NAMALWA (cell line): ENCODE data around the gene ADAM17.
"Not testable (repeated sequence)": the region's sequence is repeated elsewhere in the genome, so short reads cannot be mapped to it uniquely, and the experiment has no call there.

Experiments
- DNase-seq: peaks from one replicate; pipeline ENCODE4 v3.0.0-alpha.2; 2015; ENCODE audit warnings: low spot score

Gene ADAM17

DNA sequence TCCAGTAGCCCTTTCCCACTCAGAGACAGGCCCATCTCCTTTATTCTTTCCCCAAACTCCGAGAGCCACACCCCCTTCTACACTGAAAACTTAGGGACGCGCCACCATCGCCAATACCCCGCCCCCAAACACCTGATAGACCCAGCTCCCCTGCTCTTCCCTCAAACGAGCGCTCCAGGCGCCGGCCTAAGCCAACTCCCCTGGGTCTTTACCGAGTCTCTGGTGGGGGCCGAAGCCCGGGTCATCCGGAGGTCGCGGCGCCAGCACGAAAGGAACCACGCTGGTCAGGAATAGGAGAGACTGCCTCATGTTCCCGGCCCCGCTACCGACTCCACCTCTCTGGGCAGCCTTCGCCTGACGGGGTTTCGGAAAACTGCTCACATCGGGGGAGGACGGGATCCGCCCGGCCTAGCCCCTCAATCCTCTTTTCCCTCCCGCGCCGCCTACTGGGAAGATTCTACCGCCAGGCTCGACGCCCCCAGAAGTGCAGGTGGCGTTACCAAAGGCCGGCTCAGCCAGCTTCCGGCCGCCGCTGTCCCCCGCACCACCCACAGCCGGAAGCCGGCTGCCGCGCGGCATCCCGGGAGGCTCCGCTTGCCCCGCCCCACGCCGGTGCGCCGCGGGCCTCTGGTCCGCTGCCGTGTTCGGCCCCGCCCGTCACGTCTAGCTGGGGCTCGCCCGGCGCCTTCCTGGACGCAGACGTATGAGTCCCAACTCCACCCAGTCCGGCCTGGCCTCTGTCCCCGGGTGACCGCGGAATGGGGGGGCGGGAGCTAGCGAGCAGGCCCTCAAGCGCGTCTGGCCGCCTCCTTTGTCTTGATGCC is at the start of gene ADAM17:
Gene ADAM17, minus strand, starts transcription at position 534 of the 824 bp plus-strand sequence. Its CDS starts 225 bp downstream, at position 309.
- peak; percentile 94 for DNase-seq

DNA sequence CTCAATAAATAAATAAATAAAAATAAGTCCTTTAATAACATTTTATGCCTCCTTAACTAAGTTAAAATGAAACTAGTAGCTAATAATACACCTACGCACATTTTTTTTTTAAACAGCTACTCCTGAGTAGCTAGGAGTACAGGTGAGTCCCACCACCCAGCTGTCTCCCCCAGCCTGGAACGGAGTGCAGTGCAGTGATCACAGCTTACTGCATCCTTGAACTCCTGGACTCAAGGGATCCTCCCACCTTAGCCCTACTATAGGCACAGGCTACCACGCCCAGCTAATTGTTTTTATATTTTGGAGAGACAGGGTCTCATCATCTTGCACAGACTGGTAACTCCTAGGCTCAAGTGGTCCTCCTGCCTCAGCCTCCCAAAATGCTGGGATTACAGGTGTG is 46.8 kb upstream of the ADAM17 start:
- no peak for DNase-seq

DNA sequence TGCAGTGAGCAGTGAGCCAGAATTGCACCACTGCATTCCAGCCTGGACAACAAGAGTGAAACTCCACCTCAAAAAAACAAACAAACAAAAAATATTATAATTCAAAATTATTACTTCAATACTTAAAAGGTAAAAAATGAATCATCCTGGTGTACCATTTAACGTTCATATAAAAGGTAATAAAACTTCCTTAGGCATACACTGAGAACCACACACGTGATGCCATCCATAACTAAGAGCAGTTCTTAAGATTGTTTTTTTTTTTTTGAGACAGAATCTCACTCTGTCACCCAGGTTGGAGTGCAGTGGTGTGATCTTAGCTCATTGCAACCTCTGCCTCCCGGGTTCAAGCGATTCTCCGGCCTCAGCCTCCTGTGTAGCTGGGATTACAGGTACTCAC is 45.8 kb upstream of the ADAM17 start:
- no peak for DNase-seq

DNA sequence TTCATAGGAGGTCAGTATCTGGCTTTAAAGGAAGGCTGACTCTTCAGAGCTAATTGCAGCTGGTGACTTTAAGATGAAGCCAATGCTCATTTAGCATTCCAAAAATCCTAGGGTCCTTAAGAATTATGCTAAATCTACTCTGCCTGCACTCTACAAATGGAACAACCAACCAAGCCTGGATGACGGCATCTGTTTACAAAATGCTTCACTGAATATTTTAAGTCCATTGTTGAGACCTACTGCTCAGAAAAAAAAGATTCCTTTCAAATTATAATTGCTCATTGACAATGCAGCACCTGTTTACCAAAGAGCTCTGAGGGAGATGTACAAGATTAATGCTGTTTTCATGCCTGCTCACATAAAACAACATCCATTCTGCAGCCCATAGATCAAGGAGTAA is 43.8 kb upstream of the ADAM17 start:
- no peak for DNase-seq

DNA sequence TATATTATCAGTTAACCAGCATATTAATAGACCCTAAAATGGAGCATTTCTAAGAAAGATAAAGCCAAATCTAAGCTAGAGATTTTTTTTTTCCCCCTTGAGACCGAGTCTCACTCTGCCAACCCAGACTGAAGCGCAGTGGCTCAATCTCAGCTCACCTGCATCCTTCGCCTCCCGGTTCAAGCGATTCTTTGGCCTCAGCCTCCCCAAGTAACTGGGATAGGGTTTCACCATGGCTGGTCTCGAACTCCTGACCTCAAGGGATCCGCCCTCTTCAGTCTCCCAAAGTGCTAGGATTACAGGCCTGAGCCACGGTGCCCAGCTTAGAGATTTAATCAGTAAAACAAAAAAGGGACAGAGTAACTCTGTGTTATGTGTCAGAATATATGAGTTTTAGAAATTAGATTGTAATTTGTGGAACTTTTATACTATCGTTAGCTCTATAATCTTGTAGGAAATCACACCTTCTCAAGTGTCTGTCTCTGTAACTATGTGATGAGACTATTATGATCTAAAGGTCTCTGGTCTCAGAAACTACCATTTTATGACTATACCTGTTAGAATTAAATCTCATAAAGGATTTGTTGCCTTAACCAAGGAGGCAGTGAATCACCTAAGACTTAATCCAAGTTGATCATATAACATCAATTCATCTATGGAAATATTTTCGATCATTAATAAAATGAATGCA is 41.1 kb upstream of the ADAM17 start:
- DNase-seq = no peak

DNA sequence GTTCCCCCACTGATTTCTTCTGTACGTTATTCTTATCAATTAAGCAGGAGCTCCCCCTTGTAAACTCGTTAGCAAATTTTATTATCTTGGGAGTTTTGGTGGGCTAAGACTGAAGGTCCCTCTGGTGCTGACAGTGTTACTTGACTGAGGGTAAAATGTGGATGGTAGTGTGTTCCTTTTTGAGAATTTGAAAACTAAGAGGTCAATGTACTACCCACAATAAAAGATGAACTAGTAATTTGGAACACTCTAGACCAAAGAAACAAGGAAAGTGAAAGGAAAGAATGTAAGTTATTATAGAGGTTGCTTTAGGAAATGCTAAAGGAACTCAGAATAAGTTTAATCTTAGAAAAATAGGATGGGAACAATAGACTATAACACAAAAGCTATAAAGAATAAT is 40.1 kb upstream of the ADAM17 start:
- no peak for DNase-seq

DNA sequence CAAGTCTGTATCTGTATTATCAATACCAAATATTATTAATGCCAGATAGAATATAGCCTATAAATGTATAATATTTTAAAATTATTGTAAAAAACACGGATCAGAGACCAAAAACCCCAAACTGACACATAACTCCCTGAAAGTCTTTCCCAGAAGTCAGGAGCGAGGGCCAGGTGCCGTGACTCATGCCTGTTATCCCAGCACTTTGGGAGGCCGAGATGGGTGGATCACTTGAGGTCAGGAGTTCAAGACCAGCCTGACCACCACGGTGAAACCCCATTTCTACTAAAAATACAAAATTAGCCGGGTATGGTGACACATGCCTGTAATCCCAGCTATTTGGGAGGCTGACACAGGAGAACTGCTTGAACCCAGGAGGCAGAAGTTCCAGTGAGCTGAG is 39.6 kb upstream of the ADAM17 start:
- not testable (repeated sequence) for DNase-seq

DNA sequence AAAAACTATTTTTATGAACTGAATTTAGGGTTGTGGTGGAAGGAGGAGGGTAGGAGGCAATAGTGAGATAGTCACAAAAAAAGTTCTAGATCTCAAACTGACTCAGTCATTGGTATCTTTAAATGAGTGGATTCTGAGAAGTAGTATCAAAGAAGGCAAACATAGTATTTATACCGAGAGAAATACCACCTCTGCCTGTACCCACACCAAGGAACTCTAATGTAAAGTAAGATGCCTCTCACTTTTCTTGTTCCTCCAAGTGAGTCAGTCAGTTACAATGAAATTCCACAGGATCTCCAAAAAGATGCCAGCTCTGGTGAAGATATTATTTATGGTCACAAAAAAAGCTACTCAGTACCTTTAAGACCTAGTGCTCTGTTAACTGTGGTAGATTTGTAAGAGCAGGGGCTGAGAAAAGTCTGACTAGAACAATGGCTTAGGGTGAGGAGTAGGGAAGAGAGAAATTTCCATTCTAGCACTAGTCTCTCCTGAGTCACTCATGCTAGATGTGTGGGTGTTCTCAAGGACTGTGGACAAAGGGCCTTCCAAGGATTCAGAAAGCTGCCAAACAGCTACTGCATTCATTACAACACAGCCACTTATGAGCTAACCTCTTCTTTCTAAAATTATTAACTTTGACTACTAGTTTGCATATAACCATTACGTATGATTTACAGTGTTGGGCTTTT is 38.9 kb upstream of the ADAM17 start:
- DNase-seq = no peak

DNA sequence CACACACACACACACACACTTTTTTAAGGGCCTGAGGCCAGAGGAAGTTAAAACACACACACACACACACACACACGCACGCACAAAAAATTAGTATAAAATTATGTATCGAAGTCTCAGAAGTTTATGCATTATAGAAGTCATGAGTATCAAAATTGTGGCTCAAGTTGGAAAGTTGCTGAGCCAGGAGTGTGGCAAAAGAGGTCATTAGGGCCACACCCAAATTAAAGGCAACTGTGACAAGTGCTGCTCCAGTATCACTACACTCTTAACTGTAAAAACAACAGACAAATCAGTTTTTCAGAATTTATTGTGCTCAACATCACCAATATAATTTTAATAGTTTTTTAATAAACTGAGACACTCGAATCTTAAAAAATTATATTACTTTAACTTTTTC is 38.3 kb upstream of the ADAM17 start:
- DNase-seq = no peak

DNA sequence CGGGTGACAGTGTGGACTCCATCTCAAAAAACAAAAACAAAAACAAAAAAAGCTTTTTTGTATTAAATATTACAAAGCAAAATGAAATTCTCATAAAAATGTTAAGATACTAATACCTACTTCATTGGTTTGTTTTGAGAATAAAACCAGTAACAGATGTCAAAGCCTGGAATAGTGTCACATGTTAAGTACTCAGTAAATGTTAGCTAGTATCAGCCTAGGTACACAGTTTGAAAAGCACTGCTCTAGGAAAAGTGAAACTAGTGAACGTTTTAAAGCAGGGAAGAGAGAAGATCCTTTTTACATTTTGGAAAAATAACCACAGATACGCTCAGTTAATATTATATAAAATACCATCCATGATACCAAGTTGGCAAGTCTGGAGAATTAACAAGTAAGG is 37.1 kb upstream of the ADAM17 start:
- DNase-seq = no peak

DNA sequence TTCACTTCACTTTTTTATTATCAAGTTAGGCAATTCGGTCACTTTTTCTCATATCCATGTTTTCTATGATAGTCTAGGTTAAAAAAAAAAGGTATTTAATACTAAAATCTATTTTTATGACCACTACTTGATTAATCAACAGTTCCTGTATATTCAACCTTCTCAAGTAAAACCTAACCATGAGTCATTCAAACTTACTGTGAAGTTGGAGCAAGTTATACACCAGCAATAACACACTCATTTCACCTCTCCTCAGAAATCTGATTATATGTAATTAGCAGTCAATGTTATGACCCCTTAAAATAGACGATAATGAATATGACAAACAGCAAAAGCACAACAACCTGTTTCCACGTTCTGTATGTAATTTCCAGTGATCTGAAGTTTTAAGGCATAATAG is 35.0 kb upstream of the ADAM17 start:
- no peak for DNase-seq

DNA sequence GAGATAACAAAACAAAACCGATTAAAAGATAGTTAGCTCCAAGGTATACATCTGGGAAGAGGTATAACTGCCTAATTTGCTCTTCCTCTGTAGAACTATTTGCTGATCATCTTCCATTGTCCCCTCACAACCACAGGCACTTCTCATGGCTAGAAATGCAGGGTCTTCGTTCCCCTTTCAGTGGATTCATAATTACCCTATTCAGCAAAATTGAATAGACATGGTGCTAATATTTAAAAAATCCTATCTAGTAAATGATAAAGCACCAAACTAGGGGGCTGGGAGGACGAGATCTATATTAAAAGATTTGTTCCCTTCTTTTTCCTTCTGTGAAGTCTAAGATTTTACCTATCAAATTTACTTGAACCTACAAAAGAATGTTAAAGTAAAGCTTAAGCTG is 30.8 kb upstream of the ADAM17 start:
- DNase-seq = no peak

DNA sequence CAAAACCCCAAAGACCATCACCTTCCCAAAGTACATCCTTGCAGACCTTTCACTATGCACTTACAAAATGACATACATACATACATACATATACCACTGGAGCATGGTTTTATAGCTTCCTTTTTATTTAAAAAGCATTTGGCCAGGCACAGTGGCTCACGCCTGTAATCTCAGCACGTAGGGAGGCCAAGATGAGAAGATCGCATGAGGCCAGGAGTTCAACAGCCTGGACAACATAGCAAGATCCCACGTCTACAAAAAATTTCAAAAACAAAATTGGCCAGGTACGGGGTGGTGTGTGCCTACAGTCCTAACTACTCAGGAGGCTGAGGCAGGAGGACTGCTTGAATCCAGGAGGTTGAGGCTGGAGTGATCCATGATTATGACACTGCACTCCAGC is 29.9 kb upstream of the ADAM17 start:
- DNase-seq = no peak

DNA sequence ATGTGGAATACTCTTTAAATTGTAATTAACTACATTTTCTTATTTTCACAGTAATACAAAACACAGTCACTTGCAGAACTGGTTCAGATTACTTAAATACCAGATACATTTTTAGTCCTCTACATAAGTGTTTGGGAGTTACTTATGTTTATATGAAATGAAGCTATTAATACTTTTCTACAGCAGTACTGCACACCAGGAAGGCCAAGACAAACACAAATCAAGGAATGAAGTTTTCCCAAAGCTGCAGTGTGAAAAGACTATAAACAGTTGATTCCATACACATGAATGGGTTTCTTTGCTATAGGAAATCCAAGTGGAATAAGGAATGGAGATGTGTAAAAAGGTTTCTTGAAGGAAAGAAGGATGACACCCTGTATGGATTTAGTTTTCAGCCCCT is 29.3 kb upstream of the ADAM17 start:
- DNase-seq = not testable (repeated sequence)

DNA sequence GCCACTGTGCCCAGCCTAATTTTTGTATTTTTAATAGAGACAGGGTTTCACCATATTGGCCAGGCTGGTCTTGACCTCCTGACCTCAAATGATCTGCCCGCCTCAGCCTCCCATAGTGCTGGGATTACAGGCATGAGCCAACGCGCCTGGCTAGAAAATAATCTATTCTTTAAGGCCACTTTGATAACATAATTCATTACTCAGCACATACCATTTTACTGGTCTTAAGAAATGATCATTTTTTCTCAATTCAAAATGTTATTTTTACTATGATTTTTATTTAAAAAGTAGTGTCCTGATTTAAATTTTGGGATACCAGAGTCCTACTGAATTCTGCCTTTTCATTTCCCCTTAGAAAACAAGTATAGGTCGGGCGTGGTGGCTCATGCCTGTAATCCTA is 27.0 kb upstream of the ADAM17 start:
- no peak for DNase-seq

DNA sequence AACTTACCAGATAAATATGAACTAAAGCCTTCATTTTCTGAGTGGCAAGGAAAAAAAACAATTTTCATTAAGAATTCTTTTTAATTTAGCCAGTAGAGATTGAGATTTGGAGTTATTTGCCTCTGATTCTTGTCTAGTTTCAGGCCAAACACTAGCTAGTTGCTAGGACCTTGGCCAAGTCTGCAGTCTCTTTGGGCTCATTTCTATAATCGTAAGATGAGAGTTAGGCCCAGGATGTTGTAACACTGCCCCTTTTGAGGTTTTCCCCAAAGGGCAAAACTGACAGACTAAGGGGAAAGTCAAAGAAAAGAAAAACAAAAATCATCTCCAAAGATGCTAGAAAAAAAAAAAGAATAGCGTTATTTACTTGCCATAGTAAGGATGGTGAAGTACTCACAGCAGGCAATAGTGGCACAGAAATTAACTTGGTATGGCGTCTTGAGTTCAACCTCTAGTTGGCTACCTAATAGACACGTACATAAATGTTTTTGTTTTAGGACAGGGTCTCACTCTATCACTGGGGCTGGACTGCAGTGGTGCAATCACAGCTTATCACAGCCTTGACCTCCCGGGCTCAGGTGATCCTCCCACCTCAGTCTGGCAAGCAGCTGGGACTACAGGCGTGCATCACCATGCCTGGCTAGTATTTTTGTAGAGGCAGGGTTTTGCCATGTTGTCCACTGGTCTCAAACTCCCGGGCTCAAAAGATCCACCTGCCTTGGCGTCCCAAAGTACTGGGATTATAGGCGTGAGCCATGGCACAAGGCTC is 23.0 kb upstream of the ADAM17 start:
- DNase-seq = no peak

DNA sequence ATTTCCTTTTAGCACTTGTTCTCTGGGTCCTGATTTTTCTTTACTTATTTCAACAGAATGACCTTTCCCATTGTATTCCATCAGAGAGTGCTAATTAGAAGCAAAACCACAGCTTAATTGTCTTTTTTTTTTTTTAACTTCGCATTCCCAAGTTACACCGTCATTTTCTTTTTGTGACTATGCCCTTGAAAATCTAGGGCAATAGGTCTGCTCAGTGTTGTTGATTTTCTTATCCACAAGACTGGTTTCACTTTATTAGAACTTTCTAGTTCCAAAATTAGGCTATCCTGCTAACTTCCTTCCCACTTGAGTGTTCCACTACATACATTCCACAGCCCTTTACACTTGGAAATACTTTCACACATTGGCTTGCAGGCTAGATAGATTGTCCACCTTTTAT is 18.7 kb upstream of the ADAM17 start:
- DNase-seq = no peak

DNA sequence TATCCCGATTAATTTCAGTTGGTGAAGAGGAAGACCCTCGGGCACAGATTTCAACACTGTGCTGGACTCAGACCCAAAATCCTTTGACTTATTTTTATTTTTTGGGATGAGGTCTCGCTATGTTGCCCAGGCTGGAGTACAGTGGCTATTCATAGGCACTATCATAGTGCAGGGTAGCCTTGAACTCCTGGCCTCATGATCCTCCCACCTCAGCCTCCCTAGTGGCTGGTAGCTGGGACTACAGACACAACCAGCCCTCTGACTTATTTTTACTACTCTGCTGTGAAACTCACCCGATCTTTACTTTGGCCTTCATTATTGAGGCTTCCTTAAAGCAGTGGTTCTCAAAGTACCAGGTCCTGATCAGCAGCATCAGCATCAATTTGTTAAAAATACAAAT is 18.2 kb upstream of the ADAM17 start:
- DNase-seq = peak; percentile 28

DNA sequence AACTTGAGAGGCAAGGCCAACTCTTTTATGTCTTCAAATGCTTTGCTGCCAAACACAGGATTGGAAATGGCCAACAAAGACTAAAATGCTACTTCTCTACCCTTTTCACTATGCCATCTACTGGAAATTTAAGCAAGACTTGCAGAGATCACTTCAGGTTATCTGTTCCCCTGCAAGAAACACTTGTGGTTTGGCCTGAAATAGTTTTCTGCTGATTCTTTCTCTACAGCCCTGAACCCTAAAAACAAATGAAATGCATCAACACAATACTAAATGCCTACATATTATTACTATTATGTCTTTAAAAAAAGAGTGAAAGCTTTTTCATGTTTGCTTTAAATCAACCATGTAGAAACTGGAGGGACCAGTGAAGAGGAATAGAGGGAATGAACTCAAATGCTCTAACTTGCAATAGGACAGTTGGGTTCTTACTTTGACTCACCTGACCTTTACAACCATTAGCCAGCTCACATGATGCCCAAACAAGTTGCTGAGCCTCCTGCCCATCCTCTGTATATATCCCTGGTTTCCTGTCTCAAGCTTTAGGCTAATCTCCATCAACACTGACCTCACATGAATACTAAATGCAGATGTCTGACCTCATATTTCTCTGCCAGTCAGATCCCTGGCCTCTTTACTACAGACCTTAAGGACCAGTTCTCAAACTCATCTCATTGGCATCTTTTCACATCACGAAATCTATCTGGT is 17.5 kb upstream of the ADAM17 start:
- no peak for DNase-seq

DNA sequence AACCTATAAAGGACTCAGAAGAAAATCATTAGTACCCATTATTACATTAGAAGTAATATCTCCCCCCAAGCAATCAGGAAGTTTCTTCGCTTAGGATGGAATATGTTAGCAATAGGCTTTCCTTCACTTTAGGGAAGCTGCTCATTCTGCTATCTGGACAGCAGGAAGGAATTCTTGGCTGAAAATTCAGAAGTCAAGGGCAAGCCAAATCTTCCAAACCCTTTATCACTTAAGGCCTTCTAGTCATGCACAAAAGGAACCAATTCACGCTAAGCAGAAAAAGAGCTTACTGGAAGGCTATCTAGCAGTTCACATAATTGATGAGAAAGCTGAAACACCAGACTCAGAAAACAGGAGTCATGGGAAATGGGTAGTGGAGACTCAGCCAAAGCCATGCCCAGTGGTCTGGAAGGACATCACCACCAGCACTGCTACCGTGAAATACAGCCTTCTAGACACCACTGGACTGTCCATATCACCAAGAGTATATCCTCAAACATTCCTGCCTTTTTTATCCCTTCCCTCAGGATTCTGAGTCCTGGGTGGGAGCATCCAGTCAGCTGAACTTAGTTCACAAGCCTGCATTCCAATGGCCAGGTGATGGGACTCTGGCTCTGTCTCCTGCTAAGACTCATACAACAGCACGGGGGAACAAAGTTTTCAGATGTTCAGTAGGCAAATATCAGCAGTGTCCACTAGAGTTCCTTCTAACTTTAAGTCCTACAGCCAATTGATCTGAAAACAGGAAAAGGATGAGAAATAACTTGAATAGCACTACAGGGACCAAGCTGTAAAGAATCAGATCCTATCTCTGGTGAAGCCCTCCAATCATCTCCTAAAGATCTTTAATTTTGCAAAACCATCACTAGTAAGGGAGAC is 14.8 kb upstream of the ADAM17 start:
- peak; percentile 21 for DNase-seq
